Measurements from ENCODE around the gene QSOX2.

Gene QSOX2

DNA sequence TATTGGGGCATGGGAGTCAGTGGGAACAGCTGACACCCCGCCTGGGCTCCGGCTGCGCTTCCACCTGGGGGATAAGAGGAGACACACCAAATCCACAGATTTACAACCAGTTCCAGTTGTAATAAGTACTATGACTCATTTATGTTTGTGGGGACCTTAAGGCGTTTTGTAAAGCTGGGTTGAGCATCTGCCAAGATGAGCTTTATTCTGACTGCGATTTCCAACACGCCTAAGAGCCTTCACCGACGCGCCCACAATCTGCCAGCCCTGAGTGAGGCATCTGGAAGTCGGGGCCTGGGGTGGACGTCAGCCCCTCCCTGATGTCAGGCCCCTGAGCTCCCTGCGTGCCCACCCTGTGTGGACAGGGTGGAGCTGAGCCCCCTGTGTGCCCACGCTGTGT, 26.3 kb downstream of the QSOX2 start:
- no peak for DNase-seq

DNA sequence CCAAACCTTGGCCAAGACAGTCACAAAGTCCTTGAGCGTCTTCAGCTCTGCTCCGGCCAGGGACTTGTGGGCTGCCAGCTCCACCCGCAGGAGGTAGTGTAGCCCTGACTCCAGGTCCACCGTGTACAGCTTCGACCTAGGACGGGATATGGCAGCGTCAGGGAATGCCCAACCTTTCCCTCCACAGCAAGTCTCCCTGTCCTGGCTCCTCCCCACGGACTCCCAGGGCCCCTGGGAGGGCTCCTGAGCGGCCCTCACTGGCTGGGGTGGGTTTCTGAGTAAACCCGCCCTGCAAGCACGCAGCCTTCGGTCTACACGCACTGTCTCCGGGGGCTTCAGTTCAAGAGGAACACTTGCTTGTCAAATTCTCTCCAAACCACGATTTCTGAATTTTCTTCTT, 26.9 kb downstream of the QSOX2 start:
- no peak for DNase-seq

DNA sequence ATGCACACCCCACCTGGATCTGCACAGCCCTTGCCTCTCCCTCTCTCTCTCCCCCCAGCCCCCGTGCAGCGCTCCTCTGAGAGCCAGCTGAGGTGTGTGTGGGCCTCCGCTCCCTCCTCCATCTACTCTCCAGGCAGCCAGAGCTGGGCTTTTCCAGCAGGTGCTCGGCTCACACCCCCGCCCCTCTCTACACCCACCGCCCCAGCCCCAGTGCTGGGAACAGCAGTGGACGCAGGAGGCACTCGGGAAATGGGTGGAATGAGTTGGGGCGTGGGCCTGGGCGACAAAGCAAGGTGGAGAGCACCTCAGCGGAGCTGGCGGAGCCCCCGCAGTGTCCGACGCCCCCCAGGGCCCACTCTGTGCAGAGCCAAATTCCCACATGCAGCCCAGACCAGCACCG, 27.3 kb downstream of the QSOX2 start:
- no peak for DNase-seq

DNA sequence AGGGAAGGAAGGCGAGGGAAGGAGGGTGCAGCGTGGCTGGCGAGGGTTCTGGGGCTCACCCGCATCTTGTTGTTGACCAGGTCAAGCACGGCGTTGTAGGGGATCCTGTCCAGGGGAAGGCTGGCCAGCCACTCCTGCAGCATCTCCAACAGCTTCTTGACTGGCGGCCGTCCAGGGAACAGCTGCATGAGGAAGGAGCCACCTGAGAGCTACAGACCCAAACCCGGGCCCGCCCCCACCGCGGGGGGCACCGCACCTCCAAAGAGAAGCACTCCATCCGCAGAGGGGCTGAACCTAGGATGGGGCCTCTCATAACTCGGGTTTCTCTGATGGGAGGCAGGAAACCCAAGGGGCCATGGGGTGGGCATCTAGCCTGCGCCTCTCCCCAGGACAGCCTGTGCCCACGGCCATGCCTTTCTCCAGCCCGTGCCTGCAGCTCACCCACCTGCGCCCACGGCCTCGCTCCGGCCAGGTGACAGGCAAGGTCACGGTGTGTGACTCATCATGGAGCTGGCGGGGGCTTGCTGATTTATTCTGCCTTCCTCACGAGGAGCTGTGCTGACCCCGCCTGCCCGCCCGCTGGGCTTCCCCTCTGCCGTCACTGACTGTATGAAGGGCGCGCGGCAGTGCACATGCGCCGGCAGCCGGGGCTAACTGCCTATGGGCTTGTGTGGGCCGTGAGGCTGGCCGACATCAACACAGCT, 28.9 kb downstream of the QSOX2 start:
- no peak for DNase-seq

DNA sequence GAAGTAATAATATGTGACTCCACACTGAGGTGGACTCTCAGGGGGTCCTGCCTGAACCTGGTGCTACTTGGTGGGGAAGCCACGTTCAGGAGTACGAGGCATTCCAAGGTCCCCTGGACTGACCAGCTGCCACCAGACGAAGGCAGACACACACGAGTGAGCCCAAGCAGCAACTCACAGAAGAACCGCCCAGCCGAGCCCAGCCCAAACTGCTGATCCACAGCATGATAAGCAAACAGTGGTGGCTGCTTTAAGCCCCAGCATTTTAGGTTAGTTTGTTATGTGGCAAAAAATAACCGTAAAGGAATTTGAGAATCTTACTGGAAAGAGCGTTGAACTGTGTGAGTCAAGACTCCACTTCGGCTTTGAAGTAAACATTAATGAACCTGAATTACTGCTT, 31.9 kb downstream of the QSOX2 start:
- no peak for DNase-seq

DNA sequence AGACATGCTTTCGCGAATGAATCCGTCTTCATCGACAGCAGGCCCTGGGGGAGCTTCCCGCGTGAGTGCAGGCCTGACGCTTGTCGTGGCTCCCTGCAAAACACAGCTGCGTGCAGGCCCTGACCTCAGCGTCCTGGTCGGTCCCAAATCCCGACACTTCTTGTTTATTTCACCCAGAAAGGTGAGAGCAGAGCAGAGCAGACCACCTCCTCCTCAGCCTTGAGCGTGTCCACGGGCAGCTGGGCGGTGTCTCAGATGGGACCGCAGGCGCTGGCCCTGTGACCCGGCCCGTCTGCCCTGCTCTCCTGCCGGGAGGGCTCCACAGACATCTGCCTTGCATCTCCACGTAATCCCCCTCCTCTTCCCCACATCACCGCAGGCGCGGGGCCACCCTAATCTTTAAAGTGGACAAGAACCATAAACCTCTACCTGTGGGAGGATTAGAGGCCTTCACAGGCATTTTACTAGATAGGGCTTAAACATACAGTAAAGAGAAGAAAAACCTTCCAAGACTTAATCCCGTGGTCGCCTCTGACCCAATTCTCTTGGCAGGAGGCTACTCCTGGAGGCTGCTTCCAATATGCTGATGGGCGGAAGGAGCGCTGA, 33.2 kb downstream of the QSOX2 start:
- no peak for DNase-seq

DNA sequence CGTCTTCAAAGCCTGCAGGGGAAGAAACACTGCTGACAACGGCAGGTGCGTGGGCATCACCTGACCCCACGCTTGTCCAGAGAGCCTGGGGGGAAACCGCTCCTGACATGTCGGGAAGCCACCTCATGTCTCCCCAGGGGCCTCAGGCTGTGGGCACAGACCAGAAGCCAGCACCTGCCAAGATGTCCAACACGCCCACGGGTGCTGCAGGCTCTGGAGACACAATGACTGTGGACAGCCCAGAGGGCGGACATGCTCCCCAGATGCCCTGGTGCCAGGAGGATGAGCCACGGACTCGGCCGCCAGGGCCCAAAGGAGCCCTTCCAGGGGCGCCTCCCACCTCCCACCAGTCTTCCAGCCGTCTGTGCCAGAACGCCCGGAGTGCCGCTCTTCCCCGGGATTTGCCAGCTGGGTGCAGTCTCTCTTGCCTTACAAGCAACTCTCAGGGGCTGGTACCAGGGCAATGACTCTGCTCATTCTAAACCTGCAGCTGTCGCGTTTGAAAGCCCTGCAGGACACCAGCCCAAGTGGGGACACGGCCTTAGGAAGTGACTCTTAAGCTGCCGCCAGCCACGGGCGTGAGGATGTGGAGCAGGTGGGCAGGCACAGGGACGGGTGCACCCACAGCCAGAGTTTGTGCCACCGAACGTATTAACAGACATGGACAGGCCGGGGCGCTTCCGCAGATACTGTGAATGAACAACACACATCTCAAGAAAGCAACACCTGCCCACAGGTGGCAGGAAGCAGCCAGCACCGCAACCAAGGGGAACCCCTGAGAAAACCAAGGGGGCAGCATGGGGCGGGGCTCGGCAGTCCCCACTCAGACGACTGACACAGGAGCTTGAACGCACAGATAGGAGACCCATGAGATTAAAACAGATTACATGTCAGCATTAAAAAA, 33.9 kb downstream of the QSOX2 start:
- no peak for DNase-seq

DNA sequence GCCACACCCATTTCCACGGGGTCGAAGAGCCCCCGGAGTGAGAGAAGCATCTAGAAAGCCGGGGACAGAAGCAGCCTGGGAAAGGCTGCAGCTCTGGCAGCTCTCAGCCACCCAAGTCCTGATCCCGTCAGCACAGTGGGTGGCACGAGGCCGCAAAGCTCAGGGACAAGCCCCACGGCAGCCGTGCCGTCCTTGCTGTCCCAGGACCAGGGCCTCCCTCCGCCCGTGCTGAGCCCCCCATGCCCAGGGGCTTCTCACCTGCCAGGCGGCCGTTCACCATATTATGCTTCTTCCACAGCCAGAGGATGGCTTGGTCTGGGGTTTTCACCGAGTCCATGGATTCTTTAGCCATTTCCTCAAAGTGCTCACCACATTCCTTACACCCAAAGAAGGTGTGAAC, 34.6 kb downstream of the QSOX2 start:
- DNase-seq, result no peak

DNA sequence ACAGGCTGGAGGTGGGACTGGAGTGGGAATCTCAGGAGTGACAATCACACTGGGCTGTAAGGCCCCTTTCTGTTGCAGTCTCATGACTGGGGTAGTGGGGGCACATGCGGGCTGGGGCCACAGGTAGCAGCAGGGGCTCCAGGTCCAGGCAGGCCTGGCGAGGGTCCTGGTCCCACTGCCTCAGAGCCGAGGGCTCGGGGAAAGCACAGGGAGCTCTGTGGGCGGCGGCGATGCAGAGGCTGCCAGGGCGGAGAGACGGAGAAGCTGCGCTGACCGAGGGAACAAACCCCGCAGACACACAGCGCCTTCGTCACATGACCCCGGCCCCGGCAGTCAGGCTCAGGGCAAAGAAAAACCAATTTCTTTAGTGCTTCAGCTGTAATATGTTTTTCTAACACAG, 35.3 kb downstream of the QSOX2 start:
- DNase-seq, result no peak

DNA sequence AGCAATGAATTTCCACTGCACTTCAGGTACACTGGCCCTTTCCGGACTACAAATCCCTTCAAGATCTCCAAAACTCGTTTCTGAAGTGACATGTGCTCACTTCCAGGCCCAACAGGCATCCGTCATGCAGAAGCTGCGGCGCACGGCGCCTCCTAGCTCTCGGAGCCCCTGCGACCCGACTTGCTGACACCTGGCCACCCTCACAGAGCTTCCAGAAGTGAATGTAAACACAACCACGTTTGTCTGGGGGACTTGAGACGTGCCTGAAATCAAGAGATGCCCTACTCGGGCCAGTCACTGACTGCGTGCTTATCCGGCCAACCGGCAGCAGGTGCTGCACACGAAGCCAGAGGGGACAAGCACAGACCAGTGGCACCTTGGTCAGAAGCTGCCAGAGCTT, 35.8 kb downstream of the QSOX2 start:
- no peak for DNase-seq

DNA sequence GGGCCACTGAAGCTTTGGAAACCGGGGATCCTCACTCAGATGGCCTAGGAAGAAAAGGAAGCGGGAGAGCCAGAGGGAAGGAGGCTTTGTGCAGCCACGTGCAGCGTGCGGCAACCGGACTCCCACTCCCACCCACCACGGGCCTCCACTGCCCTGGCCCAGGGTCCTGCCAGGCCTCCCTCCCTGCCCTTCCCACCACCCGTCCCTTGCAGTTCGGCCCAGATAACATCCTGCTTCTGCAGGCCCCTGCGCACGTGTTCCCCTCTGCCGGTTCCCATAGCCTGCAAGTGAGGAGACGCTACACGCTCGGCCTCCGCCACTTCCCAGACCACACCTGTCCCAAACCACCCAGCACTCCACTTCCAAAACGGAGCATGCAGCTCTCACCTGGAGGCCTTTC, 36.4 kb downstream of the QSOX2 start:
- DNase-seq, result no peak

DNA sequence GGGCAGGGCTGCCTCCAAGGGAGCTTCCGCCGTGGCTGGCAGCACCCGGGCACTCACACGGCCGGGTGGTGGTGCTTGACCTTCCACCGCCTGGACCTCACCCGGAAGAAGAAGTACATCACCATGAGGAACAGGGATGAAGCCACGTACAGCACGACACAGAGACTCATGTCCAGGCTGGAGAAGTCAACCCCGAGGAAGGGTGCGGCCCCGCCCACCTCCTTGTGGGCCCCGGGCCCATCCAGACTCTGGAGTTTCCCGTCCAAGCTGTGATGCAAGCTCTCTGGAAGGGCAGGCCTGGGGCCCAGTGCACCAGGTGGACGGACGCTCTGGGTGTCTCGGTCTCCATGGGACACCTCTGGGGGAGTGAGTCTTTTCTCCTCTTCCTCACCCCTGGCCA, 36.9 kb downstream of the QSOX2 start:
- no peak for DNase-seq

DNA sequence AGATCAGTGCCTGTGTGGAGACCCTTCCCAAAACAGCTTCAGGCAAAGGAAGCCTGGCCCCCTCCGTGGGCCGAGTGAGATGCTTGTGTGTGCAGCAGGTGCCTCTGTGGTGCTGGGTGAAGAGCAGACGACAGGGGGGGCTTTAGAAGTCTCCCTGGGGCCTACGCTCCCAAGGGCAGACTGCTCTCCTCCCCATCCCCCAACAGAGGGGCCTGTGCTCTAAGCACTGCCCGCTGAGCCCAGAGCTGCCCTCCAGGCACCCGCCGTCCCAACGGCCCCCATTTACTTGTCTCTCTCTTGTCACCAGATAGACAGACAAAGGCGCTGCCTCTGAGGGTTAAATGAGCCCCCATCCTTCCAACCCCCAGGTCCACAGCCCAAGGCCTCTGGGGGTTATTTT, 38.0 kb downstream of the QSOX2 start:
- no peak for DNase-seq

DNA sequence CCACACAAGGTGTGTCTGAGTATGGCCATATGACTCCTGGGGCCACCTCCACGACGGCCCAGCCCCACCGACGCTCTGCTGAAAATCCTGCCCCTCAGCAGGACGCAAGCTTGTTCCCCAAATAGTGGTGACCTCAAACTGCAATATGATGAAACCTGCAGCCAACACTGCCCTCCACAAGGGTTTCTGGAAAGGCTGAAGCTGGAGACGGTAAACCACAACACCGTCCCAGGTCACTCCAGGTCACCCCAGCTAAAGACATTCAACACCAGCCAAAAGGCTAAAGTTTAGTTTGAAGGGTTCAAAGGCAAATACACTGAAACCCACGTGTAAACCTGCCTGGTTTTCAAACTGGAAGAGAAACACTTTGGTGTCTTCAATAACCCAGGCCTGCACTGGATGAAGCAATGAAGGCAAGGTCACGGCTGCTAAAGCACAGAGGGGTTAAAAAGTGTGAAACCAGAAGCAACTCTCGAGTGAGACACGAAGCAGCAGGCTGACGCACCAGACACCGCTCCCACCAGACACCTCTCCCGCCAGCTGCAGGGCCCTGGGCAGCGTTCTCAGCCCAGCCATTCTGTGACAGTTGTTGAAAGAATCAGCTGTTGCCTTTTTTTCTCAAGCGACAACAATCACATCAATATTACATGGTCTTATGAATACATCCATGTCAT, 38.9 kb downstream of the QSOX2 start:
- no peak for DNase-seq

DNA sequence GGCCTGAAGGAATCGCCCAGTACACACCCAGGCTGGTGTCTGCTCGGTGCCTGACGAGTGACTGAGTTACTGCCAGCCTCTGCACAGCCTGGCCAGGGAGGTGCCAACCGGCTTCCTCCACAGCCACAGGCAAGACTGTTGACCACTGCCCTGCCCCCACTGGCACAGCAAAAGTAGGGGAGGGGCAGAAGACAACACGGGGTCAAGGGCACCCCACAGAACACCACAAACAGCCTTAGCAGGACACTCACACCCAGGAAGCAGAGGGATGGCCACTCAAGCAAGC, 40.0 kb downstream of the QSOX2 start:
- DNase-seq, result no peak

DNA sequence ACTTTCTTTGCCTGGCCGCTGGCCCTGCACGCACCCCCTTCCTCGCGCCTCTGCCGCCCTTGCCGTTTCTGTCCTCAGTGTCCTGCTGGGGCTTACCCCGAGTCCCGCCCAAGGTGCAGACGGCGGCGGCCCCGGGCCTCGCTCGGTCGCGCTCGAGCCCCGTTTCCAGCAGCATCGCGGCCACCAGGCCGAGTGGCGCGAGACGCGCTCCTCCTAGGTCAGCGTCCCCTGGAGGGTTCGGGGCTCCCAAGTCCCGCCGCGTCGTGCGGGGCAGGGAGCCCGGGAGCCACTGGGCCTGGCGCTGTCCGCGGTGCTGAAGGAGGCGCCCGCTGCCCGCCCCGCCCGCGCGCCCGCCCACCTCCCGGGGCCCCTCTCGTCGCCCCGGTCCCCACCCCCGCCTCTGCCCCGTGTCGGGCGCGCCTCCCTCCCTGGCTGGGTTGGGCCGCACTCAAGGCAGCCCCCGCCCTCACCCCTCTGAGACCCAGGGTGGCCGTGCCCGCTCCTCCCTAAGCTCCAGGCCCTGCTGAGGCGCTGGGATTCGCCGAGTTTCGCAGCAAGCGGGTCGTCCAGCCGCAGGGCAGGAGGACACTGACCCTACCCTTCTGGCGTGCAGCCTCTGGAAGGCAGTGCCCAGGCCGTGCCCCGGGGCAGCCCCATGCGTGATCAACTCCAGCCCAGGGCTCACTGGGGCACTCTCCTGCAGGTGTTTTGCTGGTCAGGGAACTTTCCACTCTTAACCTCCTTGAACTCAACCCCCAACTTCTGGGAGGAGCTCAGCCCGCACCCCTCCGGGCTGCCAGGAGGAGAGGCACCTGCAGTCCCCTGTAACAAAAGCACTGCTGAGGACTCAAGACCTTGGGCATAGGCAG, 40.5 kb downstream of the QSOX2 start, which contains the start of gene LHX3:
LHX3 (minus strand) TSS at position 291 of the 869 bp plus-strand sequence; CDS start at position 175, 116 bp downstream.
- DNase-seq, result no peak

DNA sequence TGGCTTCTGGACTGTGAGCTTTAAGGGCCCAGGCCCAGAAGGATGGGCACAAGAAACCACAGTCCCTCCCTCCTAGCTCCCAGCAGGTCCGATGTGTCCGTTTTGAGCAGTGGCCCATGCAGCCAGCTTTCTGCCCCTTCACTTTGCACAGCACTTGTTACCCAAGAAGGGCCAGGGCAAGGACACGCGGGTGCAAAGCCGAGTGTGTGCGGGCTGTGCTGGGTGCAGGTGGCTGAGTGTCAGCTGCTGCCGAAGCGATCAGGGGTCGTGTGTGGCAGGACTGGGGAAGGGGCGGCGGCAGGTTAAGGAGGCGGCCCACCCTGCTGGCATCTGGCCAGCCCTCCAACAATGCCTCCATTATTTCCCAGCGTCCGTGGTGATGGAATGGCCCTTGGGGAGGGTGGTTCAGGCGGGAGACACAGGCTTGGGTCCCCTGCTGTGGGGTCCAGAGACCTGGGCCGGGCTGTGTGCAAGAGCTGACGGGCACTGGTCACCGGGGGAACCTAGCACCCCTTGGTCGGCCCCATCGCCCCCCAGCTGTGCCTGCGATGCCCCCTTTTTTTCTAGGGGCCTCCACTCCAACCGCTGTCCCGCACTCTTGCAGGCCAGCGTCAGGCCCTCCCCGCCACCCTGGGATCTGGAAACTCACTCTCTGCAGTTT, 41.3 kb downstream of the QSOX2 start:
- DNase-seq, result no peak

DNA sequence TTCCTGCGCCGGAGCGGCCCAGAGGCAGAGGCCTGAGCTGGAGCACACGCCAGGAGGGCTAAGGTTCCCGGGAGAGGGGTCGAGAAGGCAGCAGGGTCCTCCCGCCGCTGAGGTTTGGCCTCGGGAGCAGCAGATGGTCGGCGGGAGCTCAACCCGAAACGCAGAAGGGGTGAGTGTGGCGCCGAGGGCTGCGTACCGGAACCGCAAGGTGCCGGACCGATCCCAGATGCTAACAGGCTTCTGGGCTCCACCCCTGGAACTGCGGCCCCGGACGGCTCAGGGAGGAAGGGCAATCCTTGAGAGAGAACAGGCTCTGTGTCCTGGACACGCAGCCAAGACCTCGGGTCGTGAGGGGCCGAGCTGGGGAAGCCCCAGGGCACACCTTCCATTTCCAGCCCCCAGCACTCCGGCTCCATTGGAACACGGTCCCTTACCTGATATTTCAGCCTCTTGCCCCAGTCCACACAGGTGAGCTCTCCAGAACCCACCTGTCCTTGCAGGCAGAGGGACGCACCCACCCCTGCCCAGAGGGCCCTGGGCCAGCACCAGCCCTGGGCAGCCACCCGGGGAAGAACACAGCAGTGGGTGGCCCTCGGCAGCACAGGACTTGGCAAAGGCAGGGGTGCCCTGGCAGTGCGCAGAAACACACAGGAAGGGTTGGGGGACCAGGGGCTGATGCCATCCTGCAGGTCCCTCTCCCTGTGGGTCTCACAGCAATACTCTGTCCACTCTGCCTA, 42.0 kb downstream of the QSOX2 start:
- no peak for DNase-seq

DNA sequence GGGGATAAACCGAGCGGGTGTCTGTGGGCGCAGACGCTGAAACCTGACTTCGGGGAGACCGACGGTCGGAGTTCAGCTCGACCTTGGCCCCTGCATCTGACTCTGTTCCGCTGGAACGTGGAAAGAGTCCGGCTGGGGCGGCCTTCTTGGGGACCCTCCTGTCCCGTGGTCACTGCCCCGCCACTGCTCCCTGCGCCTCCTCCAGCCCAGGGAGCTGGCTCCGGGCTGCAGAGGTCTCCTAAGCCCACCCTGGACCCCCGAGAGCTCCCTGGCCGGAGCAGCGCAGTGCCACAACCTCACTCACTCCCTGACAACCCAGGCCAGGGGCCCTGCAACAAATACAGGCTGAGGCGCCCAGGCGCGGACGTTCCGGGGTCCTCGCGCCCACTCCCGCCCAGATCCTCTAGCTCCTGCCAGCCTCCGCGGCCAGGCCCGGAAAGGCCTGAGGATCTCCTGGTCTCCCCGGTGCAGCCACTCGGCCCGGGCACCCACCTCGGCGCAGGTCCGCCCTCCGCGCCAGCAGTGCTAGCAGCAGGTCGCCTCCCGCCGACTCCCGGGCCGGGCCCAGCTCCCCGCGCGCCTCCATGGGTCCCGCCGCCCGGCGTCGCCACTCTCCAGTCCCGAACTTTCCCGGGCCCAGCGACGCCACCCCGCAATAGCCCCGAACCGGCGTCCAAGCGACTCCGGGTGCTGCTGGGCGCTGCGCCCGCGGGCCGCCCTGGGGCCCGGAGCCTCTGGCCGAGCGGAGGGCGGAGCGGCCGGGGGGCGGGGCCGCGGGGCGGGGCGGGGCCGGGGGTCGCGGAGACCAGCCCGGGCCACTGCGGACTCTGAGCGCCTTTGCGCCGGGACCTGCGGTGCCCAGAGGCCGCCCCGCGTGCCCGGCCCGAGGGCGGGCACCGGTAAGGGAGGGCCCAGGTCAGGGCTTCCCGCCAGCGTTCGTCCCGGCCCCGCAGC, 42.9 kb downstream of the QSOX2 start:
- no peak for DNase-seq
